ENCODE data around the gene MMP23B. TPM values are rescaled to one million over a fixed set of nuclear protein-coding genes. Genes with fewer than 3 reads are reported as not detected.

The MMP23B gene
- total and polyA plus RNA-seq, 2 of the 8 experiments (the other 6 are each of a cell fraction or from before 2014, with no cell fraction given), result 9.2 to 14.6 TPM

- H3K14ac ChIP-seq (ENCODE audit: insufficient read length), result no peak overlapping the region
- H3K23me2 ChIP-seq (ENCODE audit: low read depth, low read length), result peaks cover 6% of the 10 kb centered on the region; the same call in 1 of the 2 replicates
- peaks cover 0 to 16% of the 10 kb centered on the region in 2 experiments for H4K20me1 ChIP-seq (replicated peaks in 1 of 2; ENCODE audit: control insufficient read depth in 1 of 2, insufficient read depth in 2 of 2, low read length in 2 of 2)
- ChIA-PET CTCF (ENCODE audit: partially characterized antibody) (interaction anchor here (0.6 to 1.0 kb wide), 2 partner anchors 27 to 50 kb away, joined by 3 to 4 read pairs; no protein-coding TSS in a partner anchor), POLR2A (ENCODE audit: partially characterized antibody) (interaction anchor here (1.7 kb wide), 1 partner anchor 9 kb away, joined by 4 read pairs; the partner anchor contains the start of gene MIB2)
- H3K18ac ChIP-seq (ENCODE audit: extremely low read depth, low read length), result no peak overlapping the region
- H2AFZ ChIP-seq (ENCODE audit: low read length), result no peak overlapping the region
- H3K9ac ChIP-seq (replicated peaks in 1 of 4; ENCODE audit: extremely low read depth in 1 of 4, low read depth in 3 of 4, low read length in 3 of 4), result no peak overlapping the region
- no peak overlapping the region for H3K4me3 ChIP-seq (ENCODE audit: extremely low read depth in 1 of 4, insufficient read depth in 2 of 4, low read depth in 3 of 4, low read length in 4 of 4)
- peaks cover 0 to 6% (median 2%) of the 10 kb centered on the region in 4 experiments; a peak in 4 of 7 replicates for H3K4me1 ChIP-seq (replicated peaks in 1 of 4; ENCODE audit: control insufficient read depth in 3 of 4, insufficient read depth in 4 of 4, low read length in 3 of 4)
- H4K91ac ChIP-seq (replicated peaks; ENCODE audit: insufficient read length, low read length), result no peak overlapping the region
- whole genome bisulfite sequencing, 2 experiments (ENCODE audit: extremely low coverage in 1 of 2, insufficient coverage in 1 of 2, insufficient read length in 1 of 2, insufficient replicate concordance in 2 of 2, low coverage in 1 of 2, low lambda C conversion rate in 2 of 2, missing lambda C conversion rate in 1 of 2), result 88% methylated on average over 30 of the region's 38 CpGs; no CpG with 5 or more reads in 1 of the 2 experiments
- no peaks in the 10 kb centered on the region for H3K79me2 ChIP-seq (ENCODE audit: control insufficient read depth in 1 of 2, insufficient read depth in 2 of 2, low read length in 2 of 2)
- H2AK5ac ChIP-seq (ENCODE audit: low read depth, low read length), result no peak overlapping the region
- no peak overlapping the region for H3K27ac ChIP-seq (ENCODE audit: low read depth, low read length)
- no peak overlapping the region for H3K23ac ChIP-seq (ENCODE audit: insufficient read length)
- no peaks in the 10 kb centered on the region for H3K9me3 ChIP-seq (ENCODE audit: insufficient read depth in 2 of 2, low read depth in 1 of 2, low read length in 1 of 2)
- no peak overlapping the region for H4K5ac ChIP-seq (ENCODE audit: insufficient read length, low read depth, low read length)
- FAIRE-seq (no peak), DNase-seq (ENCODE audit: low read depth in 1 of 2, low spot score in 2 of 2) (peak in 1 of 2 experiments; percentile 49)
- no peak overlapping the region for H3K56ac ChIP-seq (replicated peaks; ENCODE audit: insufficient read length, low read depth, low read length)
- H3K4me2 ChIP-seq (ENCODE audit: insufficient read depth in 1 of 2, low read depth in 2 of 2, low read length in 2 of 2), result no peak overlapping the region
- no peaks in the 10 kb centered on the region; the same call in none of the 2 replicates for H3K79me1 ChIP-seq (ENCODE audit: low read depth, low read length)
- H2BK20ac ChIP-seq (ENCODE audit: low read length), result no peak overlapping the region
- no peaks in the 10 kb centered on the region for H3K36me3 ChIP-seq (ENCODE audit: control insufficient read depth in 2 of 4, insufficient read depth in 4 of 4, low read length in 3 of 4)
- H2BK15ac ChIP-seq (ENCODE audit: low read length), result no peak overlapping the region
- H3K27me3 ChIP-seq (replicated peaks in 1 of 4; ENCODE audit: control insufficient read depth in 3 of 4, extremely low read depth in 1 of 4, insufficient read depth in 3 of 4, low read length in 3 of 4), result peaks cover 0 to 2% (median under 1%) of the 10 kb centered on the region in 4 experiments; a peak in 3 of 7 replicates
- no peak overlapping the region for H2BK120ac ChIP-seq (replicated peaks; ENCODE audit: low read depth, low read length)
- no peak overlapping the region for H3K4ac ChIP-seq (replicated peaks; ENCODE audit: insufficient read length, low read depth, low read length)
- no peak overlapping the region for H2BK5ac ChIP-seq (ENCODE audit: low read depth, low read length)
- no peak overlapping the region for H4K8ac ChIP-seq (ENCODE audit: extremely low read depth, insufficient read depth, low read length)
- H2BK12ac ChIP-seq (ENCODE audit: low read depth, low read length), result no peak overlapping the region
- TF ChIP-seq EZH2 (IDR thresholded peaks at IDR 0.05; ENCODE audit: low read depth, low read length, severe bottlenecking) (no peak), NANOG (IDR thresholded peaks at IDR 0.05; ENCODE audit: insufficient read depth, low read depth, low read length, poor library complexity, severe bottlenecking) (no peak), MAX (IDR thresholded peaks at IDR 0.05) (no peak), KDM5A (IDR thresholded peaks at IDR 0.05; ENCODE audit: low read length) (no peak), POU5F1 (IDR thresholded peaks at IDR 0.05; ENCODE audit: low read depth, low read length) (no peak), KDM1A (IDR thresholded peaks at IDR 0.05; ENCODE audit: borderline replicate concordance, low read length) (no peak), SIX5 (IDR thresholded peaks at IDR 0.05; ENCODE audit: low read depth, low read length) (no peak), SUZ12 (IDR thresholded peaks at IDR 0.05; ENCODE audit: low read length) (no peak), HDAC6 (IDR thresholded peaks at IDR 0.05; ENCODE audit: low read depth, low read length) (no peak), MAFK (IDR thresholded peaks at IDR 0.05; ENCODE audit: low read depth, low read length) (no peak), ASH2L (IDR thresholded peaks at IDR 0.05; ENCODE audit: low read length) (no peak)
Observed at GRCh38 chr1:1624443-1625403, 7.2 kb upstream of the MMP23B start.
